GM19455 (cell line): ENCODE measurements around the gene CHMP4B.
"Not testable (repeated sequence)": the region's sequence is repeated elsewhere in the genome, so short reads cannot be mapped to it uniquely, and the experiment has no call there.

ENCODE experiments used
- ATAC-seq: cut with Tn5 transposase; IDR thresholded peaks from one replicate; pipeline ENCODE4 v1.9.1; 2021; ENCODE audit not compliant: unreplicated experiment

Gene CHMP4B

GRCh38 chr20:33789109-33789857 is 21.9 kb upstream of the CHMP4B start:
- ATAC-seq, result no peak

DNA sequence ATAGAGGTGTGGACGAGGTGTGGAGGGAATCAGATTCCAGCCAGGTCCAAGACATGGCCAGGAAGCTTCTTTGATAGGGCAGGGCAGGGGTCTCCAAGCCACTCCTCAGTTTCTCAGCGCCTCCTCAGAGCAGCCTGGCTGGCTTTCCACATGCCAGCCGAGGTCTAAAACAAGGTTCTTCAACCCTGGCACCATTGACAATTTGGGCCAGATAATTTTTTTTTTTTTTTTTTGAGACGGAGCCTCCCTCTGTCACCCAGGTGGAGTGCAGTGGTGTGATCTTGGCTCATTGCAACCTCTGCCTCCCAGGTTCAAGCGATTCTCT is 21.3 kb upstream of the CHMP4B start:
- no peak for ATAC-seq

- ATAC-seq, result no peak
Observed at GRCh38 chr20:33790566-33790965, 20.6 kb upstream of the CHMP4B start.

DNA sequence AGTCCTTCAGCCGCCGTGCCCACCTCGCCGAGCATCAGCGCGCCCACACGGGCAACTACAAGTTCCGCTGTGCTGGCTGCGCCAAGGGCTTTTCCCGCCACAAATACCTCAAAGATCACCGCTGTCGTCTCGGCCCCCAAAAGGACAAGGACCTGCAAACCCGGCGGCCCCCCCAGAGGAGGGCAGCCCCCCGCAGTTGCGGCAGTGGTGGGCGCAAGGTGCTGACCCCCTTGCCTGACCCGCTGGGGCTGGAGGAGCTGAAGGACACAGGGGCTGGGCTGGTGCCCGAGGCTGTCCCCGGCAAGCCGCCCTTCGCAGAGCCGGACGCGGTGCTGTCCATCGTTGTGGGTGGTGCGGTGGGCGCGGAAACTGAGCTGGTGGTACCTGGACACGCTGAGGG is 20.1 kb upstream of the CHMP4B start:
- no peak for ATAC-seq

DNA sequence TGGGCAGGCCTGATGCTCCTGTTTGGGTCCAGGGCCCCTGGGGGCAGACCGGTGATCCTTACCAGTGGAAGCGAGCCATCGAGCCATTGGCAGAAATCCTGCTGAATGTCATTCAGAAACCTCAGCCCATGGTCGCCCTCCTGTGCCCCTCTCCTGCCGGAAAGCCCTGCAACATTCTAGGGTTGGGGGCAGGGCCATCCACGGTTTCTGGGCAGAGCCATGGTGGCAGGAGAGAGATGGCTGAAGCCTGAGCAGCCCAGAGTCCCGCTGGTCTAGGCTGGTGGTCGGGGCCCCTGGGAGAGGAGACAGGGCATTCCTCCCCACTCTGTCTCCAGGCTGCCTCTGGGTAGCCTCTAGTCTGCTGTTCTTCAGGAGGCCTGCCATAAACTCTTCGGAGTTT is 19.6 kb upstream of the CHMP4B start:
- ATAC-seq, result no peak

DNA sequence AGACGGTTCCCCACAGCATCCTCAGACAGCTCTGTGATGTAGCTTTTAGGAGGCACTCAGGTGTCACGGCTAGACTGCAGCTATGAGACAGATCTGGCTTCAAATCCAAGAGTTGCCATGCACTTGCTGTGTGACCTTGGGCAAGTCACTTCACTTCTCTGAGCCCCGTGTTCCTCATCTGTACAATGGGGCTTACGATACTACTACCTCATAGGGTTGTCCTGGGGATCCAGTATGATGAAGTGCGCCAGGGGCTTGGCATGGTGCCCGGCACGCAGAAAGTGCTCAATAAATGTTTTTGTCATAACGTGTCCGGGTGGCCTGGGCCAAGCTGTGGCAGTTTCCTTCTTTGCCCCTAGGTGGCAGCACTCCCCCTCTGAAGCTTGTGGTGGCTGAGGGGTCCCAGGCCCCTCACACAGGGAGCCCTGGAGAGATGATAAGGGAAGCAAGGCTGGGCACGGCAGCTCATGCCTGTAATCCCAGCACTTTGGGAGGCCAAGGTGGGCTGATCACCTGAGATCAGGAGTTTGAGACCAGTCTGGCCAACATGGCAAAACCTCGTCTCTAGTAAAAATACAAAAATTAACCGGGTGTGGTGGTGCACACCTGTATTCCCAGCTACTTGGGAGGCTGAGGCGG is 19.1 kb upstream of the CHMP4B start:
- ATAC-seq, result no peak

DNA sequence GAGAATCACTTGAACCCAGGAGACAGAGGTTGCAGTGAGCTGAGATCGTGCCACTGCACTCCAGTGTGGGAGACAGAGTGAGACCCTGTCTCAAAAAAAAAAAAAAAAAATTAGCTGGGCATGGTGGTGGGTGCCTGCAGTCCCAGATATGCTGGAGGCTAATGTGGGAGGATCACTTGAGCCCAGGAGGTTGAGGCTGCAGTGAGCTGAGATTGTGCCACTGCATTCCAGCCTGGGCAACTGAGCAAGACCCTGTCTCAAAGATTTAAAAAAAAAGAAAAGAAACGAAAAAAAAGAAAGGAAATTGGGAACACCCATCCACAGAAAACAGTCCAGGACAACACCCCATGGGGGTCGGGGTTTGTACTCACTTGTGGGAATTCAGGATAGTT is 18.6 kb upstream of the CHMP4B start:
- not testable (repeated sequence) for ATAC-seq

DNA sequence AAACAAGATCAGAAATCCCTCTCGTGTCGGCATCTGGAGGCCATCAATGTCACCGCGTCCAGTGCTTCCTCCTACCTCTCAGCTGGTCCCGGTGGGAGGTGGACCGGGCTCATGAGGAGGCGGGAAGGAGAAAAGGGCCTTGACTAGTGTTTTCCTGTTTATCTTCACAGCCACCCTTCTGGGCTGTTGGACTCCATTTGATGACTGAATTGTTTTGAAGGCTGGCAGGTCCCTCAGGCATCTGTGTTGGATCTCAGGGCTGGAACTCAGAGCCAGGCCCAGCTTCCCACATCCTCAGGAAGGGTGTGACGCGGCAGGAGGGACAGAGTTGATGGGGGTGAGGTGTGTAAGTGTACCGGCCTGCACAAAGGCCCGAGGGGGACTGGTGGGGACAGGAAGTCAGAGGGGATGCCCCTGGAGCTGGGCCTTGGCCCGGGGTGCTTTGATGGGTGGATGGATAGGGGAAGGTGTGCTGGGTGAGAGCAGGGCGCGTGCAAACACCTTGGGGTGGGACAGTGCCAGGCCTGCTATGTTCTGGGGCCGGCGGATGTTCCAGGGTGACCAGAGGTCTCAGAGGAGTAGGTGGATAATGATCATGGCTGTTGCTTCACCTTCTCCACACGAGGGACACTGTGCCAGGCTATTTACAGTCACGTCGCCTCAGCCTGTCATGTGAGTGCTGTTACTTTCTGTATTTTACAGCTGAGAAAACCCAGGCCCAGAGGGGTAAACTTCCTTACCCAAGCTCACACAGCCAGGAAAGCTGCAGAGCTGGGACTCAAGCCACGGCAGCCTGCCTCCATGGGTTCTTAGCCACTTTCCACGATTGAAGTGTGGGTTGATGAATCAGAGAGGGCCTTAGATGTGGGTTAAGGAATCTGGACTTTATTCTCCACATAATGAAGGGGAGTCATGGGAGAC is 17.9 kb upstream of the CHMP4B start:
- ATAC-seq, result no peak

- no peak for ATAC-seq
Observed at GRCh38 chr20:33796263-33796906, 14.8 kb upstream of the CHMP4B start.

DNA sequence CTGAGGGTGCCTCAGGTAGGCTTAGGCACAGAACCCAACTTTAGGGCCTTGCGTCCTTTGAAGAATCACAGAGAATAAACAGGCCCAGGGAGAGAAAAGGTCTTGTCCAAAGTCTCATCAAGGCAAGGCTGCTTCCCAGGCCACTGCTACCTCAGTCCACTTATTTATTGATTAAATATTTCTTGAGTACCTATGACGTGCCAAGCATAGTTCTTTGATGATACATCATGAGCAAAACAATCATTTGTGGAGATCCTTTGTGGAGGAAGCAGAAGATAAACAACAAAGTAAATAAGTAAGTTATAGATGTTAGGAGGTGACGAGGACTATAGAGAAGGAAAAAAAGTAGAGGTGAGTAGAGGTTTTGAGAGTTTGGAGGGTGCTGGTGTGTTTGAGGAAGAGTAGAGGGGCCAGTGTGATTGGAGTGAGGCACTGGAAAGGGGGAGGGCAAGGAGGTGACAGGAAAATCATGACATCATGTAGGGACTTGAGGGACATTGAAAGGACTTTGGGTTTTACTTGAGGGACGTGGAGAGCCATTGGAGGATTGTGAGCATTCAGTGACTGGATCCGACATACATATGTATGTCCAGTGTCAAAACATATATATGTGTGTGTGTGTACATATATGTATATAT is 14.1 kb upstream of the CHMP4B start:
- no peak for ATAC-seq

- ATAC-seq, result no peak
Observed at GRCh38 chr20:33798444-33798843, 12.7 kb upstream of the CHMP4B start.

DNA sequence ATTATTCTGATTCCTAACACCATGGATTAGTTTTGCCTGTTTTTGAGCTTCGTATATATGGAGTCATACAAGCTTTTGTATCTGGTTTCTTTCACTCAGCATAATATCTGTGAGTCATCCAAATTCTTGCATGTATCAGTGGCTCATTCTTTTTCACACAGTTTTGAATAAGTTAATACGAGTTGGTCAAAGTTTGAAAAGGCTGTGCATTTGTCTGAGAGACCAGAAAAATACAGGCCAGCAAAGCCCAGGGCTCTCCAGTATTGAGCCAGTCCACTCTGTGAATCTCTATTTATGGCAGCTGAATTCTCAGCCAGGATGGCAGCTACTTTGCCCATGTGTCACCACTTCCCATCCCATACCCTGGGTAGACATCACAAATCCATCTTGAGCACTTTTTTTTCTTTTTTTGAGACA is 7.2 kb upstream of the CHMP4B start:
- no peak for ATAC-seq

- ATAC-seq, result no peak
Observed at GRCh38 chr20:33808388-33808787, 2.8 kb upstream of the CHMP4B start.

DNA sequence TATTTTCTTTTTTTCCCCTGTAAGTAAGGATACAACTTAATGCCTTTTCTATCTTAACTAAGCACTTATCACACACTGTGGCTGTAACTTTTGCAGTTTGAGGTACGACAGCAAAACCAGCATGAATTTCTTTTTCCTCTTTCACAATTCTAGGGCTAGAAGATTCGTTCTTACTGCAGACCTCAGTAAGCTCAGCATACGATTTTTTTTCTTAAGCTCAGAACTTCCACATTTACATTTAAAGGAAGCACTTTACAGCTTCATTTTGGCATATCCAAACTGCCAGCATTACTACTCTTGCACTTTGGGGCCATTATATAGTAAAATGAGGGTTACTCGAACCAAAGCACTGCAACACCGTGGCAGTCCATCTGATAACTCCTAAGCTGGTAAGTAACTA is 889 bp upstream of the CHMP4B start:
- no peak for ATAC-seq

DNA sequence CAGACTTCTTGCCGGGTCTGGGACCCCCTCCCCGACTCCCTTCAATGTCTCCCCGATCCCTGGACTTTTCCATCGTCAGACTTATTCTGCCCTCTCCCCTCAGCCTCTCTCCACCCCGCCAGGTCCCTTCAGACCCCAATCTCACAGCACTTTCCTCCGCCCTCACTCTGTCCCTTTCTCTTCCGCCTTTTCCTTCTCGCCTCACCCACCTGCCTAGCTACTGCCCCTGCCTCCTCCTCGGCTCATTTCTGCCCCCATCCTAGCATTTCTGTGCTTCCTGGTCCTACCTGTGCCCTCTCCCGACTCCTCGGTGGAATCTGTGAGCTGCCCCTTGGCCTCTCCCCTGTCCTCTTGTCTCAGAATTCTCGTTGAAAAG is 616 bp downstream of the CHMP4B start:
- peak; percentile 12 for ATAC-seq

GRCh38 chr20:33812152-33812849 is 1.2 kb downstream of the CHMP4B start:
- no peak for ATAC-seq

DNA sequence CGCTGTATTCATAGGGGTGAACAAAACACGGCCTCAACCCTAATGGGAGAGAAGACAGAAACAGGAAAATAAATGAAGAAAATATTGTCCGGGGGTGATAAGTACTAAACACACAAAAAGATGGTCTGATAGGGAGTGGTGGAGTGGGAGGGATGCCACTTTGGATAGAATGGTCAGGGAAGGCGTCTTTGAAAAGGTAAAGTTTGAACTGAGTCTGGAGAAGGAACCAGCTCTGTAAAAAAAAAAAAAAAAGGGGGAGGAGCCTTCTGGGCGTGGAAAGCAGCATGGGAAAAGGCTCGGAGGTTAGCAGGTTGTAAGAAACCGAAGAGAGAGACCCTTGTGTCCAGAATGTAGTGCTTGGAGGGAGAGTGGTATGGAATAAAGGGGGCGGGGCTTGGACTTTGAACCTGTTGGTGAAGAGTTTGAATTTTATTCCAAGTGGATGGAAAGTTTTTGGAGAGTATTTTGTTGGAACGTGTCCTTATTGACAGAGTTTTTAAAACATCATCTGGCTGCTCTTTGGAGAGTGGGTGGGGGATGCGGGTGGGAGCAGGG is 1.8 kb downstream of the CHMP4B start:
- ATAC-seq, result no peak

DNA sequence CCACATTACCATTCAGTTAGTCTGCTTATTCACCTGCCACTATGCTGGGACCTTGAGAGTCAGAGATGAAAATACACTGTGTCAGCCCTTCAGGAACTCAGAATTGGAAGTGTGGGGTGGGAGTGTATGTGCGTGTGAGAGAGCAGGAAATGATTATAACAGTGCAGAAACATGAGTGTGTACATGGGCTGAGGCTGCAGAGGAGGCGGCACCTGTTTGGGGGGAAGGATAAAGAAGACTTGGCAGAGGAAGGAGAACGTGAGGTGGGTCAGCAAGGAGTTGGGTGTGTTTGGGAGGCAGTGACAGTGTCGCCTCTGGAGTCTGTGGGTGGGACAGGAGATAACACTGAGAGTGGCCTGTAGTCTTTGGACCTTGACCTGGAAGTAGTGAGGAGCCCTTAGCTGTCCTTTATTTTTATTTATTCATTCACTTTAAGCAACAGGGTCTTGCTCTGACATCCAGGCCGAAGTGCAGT is 3.1 kb downstream of the CHMP4B start:
- ATAC-seq, result no peak

GRCh38 chr20:33815671-33816070 is 4.5 kb downstream of the CHMP4B start:
- no peak for ATAC-seq

DNA sequence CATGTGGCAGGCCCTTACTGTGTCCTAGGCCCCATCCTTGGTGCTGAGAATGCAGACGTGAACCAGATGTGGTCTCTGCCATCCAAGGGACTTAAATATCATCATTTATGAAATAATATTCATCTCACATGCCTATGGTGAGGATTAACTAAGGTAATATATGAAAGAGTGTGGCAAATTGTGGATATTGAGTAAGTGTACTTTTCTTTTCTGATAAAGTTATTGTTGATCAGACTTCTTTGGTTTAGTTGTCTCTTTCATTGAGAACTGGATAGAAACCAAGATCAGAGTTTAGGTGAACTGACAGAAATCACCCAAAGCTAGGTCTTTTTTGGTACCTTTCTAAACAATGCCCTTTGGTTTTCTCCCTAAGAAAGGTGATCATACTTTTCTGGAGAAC is 5.0 kb downstream of the CHMP4B start:
- no peak for ATAC-seq
